GM23248 (cell line): ENCODE data around the gene COL18A1.

Source experiments
- EZH2 ChIP-seq: fragments of 200-600 bp; sonication (generic); IDR thresholded peaks from 2 replicates; pipeline ENCODE4 v1.6.1; 2018; ENCODE audit warnings: antibody characterized with exemption, mild to moderate bottlenecking; ENCODE audit not compliant: insufficient read depth, poor library complexity, severe bottlenecking
- EZH2phosphoT487 ChIP-seq: fragments of 200-600 bp; sonication (generic); IDR thresholded peaks from 2 replicates; pipeline ENCODE4 v1.6.1; 2018; ENCODE audit warnings: antibody characterized with exemption, moderate library complexity, mild to moderate bottlenecking, low read depth; ENCODE audit not compliant: insufficient read depth

- TF ChIP-seq EZH2: no peak
- TF ChIP-seq EZH2phosphoT487: no peak
These were observed 888 bp upstream of the COL18A1 start for GRCh38 chr21:45403825-45404729.
